HG03565 (cell line): ENCODE measurements around the gene OGT.
A peak's percentile ranks its signal among the peaks of the same experiment; 100 is the strongest.

ENCODE experiments used
- ATAC-seq: cut with Tn5 transposase; IDR thresholded peaks from one replicate; pipeline ENCODE4 v1.9.1; 2021; ENCODE audit warnings: mild to moderate bottlenecking, moderate library complexity; ENCODE audit not compliant: unreplicated experiment

The OGT gene

DNA sequence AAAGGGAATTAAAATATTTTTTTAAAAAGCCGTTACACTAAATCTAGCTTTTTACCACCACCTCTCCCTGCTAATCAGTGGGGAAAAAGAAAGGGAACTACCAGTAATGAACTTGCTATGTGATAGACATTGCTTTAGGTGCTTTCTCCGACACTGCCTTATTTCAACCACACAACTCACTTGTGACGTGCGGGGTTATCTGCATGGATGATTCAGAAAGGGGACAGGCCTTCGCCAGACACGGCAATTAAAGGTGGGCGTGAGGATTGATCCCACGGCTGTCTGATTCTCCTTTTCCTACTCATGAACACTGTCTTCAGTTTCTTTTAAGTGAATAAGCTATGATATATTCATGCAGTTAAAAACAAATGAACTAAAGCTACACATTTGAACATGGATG, 86.3 kb downstream of the OGT start:
- ATAC-seq: no peak

DNA sequence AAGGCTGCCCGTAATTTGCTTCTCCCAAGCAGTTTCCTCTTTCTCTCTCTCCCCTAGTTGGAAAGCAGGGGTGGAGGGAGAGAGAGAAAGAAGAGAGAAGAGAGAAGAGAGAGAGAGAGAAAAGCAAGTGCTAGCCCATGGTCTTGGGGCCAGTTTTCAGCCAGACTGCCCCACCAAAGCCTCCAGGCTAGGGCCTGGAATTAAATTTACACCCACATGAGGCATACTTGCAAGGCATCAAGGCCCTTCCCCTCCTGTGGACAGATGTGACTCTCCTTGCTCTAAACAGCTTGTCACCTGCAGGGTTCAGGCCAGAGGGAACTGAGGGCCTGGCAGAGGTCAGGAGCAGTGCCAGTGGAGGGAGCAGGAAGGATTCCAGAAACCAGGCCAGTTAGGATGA, 87.1 kb downstream of the OGT start:
- no peak for ATAC-seq

DNA sequence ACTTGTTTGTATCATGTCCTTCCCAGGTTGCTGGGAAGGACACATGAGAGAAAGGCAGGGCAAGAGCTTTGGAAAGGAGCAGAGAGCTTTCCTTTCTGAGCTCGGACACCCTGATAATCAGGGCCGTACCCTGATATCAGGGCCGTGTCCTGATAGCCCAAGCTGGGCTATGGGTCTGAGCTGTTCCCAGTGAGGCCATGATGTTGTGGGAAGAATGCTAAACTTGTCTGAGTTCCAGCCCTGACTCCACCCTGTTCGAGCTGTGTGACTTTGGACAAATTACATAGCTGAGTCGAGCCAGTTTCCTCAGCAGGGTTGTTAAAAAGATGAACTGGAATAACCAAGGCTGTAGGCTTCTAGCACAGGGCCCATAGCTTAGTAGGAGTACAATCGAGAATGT, 88.7 kb downstream of the OGT start:
- ATAC-seq: no peak

- no peak for ATAC-seq
These were observed 89.2 kb downstream of the OGT start for GRCh38 chrX:71622032-71622575.

- ATAC-seq: peak; percentile 28
These were observed 89.9 kb downstream of the OGT start for GRCh38 chrX:71622576-71623450.

DNA sequence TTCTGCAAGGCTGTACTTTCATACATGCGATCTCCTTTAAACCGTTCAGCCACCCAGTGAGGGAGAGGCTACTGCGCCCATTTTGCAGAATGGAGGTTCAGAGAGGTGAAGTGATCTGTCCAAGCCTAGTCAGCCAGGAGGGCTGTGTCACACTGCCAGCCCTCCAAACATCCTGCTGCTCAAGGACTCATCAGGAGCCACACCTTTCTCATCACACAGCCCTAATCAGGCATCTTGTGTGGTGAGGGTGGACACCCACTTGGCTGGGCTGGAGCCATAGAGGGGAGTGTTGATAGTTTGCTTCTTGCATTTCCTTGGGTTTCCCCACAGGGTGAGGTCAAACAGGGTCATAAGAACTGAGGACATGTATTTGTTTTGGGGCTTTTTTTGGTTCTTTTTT, 90.8 kb downstream of the OGT start:
- no peak for ATAC-seq

DNA sequence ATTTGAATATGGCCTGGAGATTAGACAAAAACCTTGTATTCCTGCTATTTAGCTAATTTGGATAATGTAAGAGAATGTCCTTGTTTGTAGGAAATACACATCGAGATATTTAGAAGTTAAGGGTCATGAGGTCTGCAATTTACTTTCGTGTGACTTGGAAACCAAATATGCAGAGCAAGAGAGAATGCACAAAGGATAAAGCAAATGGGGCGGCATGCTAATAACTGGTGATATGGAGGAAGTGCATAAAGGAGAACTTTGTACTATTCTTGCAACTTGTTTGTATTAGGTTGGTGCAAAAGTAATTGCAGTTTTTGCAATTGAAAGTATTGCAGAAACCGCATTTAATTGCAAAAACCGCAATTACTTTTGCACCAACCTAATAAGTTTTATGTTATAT, 92.6 kb downstream of the OGT start:
- ATAC-seq: no peak
